ENCODE results near the gene CDC5L. TPM values are rescaled to one million over a fixed set of nuclear protein-coding genes. Genes with fewer than 3 reads are reported as not detected.

Gene CDC5L
- total and polyA plus RNA-seq, 2 of the 13 experiments (the other 11 are each of a cell fraction or from before 2014, with no cell fraction given): 11.0 to 34.2 TPM

DNA sequence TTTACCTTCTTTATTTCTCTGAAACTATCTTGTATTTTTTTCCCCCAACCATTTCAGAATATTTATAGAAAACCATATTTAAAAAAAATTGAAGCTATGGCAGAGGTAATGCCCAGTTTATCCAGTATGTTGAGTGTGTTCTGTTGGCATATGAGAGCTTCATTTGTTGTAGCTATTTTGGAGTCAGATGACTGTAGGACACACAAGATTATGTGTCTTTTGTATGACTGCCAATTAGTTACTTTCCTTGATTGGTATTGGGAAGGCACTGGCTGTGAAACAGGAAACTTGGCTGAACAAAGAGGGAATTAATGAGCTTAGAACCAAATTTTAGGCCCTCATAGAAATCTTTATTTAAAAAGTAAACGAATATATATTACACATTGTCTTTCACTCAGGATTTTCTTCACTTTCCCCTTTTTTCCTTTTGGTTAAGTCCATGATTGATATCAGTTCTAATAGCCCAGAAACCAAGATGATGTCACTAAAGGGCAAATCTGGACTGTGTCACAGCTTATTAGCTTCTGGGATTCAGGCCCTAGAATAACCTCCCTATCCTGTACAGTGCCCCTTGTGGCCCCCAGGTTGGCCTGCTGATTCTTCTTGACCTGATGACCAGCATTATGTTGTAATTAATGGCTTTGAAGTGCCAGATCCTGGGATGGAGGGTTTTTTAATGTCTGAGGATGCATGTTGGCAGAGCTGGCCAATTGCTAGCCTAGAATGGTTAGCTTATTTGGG is 10.1 kb downstream of the CDC5L start (continued):
- no peak for TF ChIP-seq MAZ (IDR thresholded peaks at IDR 0.05; ENCODE audit: borderline replicate concordance, low read depth, low read length)
- TF ChIP-seq MAZ (CRISPR knock-in tag; IDR thresholded peaks at IDR 0.05; ENCODE audit: low read depth): no peak
- TF ChIP-seq ZNF124 (CRISPR knock-in tag; IDR thresholded peaks at IDR 0.05): no peak
- TF ChIP-seq ZNF382 (CRISPR knock-in tag; IDR thresholded peaks at IDR 0.05; ENCODE audit: borderline replicate concordance): no peak

DNA sequence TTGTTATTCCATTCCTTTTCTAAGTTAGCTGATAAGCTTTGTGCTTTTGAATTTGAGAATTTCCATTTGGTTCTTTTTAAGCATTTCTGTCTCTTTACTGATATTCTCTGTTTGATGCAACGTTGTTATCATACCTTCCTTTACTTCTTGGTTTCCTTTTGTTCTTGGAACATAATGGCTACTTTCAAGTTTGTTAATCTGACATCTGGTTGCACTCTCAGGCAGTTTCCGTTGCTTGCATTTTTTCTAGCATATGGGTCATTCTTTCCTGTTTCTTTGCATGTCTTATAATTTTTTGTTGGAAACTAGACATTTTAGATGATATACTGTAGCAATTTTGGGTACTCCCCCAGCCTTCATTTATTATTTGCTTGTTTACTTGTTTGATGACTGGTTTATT is 12.5 kb downstream of the CDC5L start:
- no peak for FAIRE-seq
- 96% methylated on average over 2 of the region's 2 CpGs for WGBS (ENCODE audit: low lambda C conversion rate)

More for the DNA sequence above, 12.5 kb downstream of the CDC5L start:
- peaks cover 11% of the 10 kb centered on the region for H3K4me1 ChIP-seq (ENCODE audit: insufficient read depth, low read length)
- H3K79me2 ChIP-seq (ENCODE audit: insufficient read depth, low read length): peaks cover 10% of the 10 kb centered on the region
- no peak overlapping the region for H2AFZ ChIP-seq (ENCODE audit: low read length)
- H3K27ac ChIP-seq (ENCODE audit: extremely low read length, insufficient read depth, low read length): no peak overlapping the region
- H3K4me2 ChIP-seq (ENCODE audit: low read depth, low read length): no peak overlapping the region
- ChIA-PET POLR2A (interaction anchor here (1.2 kb wide), 1 partner anchor 13 kb away, joined by 5 read pairs; the partner anchor contains the start of gene CDC5L), CTCF (ENCODE audit: low intra/inter-chr PET ratio, low total read pairs) (no interaction called here)
- DNase-seq (ENCODE audit: low spot score): no peak
- BruUV-seq (replicated peaks): no TSS peak
- peaks cover 21 to 74% of the 10 kb centered on the region in 2 experiments for H3K36me3 ChIP-seq (replicated peaks in 1 of 2; ENCODE audit: control insufficient read depth in 1 of 2, insufficient read depth in 2 of 2, low read length in 2 of 2)
- in situ Hi-C loops (cut with HindIII; ENCODE audit: extremely low pct_ligation_motif_present, low pct_unique_long_range_greater_than_20kb) (no loop called here), intact Hi-C loops (cut with micrococcal nuclease; ENCODE audit: unreplicated experiment) (no loop called here)
- H3K9ac ChIP-seq (ENCODE audit: insufficient read depth, low read depth, low read length): no peak overlapping the region
- no peak overlapping the region for H3K4me3 ChIP-seq (replicated peaks in 1 of 3; ENCODE audit: insufficient read depth in 1 of 3, low read depth in 2 of 3, low read length in 3 of 3)
- peaks cover 3% of the 10 kb centered on the region; the same call in 1 of the 2 replicates for H4K20me1 ChIP-seq (ENCODE audit: insufficient read depth, low read length)
- no peak for ATAC-seq
- TF ChIP-seq, protein P1, sequence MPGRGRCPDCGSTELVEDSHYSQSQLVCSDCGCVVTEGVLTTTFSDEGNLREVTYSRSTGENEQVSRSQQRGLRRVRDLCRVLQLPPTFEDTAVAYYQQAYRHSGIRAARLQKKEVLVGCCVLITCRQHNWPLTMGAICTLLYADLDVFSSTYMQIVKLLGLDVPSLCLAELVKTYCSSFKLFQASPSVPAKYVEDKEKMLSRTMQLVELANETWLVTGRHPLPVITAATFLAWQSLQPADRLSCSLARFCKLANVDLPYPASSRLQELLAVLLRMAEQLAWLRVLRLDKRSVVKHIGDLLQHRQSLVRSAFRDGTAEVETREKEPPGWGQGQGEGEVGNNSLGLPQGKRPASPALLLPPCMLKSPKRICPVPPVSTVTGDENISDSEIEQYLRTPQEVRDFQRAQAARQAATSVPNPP (CRISPR knock-in tag; IDR thresholded peaks at IDR 0.05): no peak
- H3K9me3 ChIP-seq (ENCODE audit: low read length): no peaks in the 10 kb centered on the region
- no peaks in the 10 kb centered on the region for H3K27me3 ChIP-seq (ENCODE audit: control insufficient read depth in 1 of 2, insufficient read depth in 2 of 2, low read length in 2 of 2)
